HCT116 (cell line): ENCODE measurements around the gene TEKT3. TPM values are rescaled to one million over a fixed set of nuclear protein-coding genes. Genes with fewer than 3 reads are reported as not detected.

Experiments used
- ATAC-seq: fragments of 200-7000 bp; cut with Tn5 transposase; 2 replicates; pipeline ENCODE4 v1.9.1; 2020; ENCODE audit warnings: mild to moderate bottlenecking, moderate library complexity
- BruUV-seq: library from RNA; stranded (reverse); fragments of 400-500 nt; replicated peaks from 2 replicates; lab custom pipeline; 2021; lab: Mats Ljungman, UMichigan
- CTCF ChIA-PET: fragments of 300-600 bp; sonication (Branson Sonifier 250); formaldehyde crosslinking; loops from one replicate; lab custom pipeline; 2021; ENCODE audit warnings: antibody characterized with exemption; lab: Charles Lee
- POLR2A ChIA-PET: fragments of 300-600, 350-600 bp; sonication (Branson Sonifier 250); formaldehyde crosslinking; loops from one replicate; lab custom pipeline; 2021; ENCODE audit warnings: antibody characterized with exemption; lab: Charles Lee
- RAD21 ChIA-PET, 2 experiments: fragments of 300-600 bp; sonication (Branson Sonifier 250); formaldehyde crosslinking; loops; one replicate each; lab custom pipeline; 2023; ENCODE audit warnings: low total read pairs in 2 of 2; ENCODE audit not compliant: uncharacterized antibody in 2 of 2, unreplicated experiment in 2 of 2, low non-redundant PET in 1 of 2; lab: Charles Lee
- DNase-seq: peaks from one replicate; pipeline ENCODE4 v3.0.0-alpha.2; 2010; ENCODE audit warnings: low read depth, low spot score
- H2AFZ ChIP-seq: fragments of 200-600 bp; shearing (Covaris generic), sonication (generic); 2 replicates; pipeline ENCODE4 v1.6.1; 2017; ENCODE audit warnings: low read depth, mixed run types, mixed read lengths, antibody characterized with exemption, low read length; ENCODE audit not compliant: poor library complexity, severe bottlenecking
- H3K27ac ChIP-seq: 2 replicates; pipeline ENCODE4 v1.5.1; 2012; ENCODE audit warnings: low read depth, low read length
- H3K27me3 ChIP-seq: fragments of 200-600 bp; sonication (generic); 2 replicates; pipeline ENCODE4 v1.6.1; 2016; ENCODE audit warnings: mixed run types, low read length, mixed read lengths; ENCODE audit not compliant: insufficient read depth
- H3K36me3 ChIP-seq, 2 experiments: fragments of 200-500 bp in 1 of 2; fragments of 200-600 bp in 1 of 2; sonication (Bioruptor generic) in 1 of 2; sonication (generic) in 1 of 2; 2 replicates each; pipeline versions ENCODE4 v1.5.1 to v1.6.1; 2014 to 2016; ENCODE audit warnings: low read length in 2 of 2, inconsistent platforms in 1 of 2, mixed read lengths in 1 of 2, mixed run types in 1 of 2; ENCODE audit not compliant: insufficient read depth in 2 of 2, control insufficient read depth in 1 of 2
- H3K4me1 ChIP-seq, 2 experiments: fragments of 200-600 bp in 1 of 2; sonication (generic) in 1 of 2; 2 replicates each; pipeline versions ENCODE4 v1.5.1 to v1.6.1; 2012 to 2017; ENCODE audit warnings: low read length in 2 of 2, inconsistent platforms in 1 of 2, mild to moderate bottlenecking in 1 of 2, mixed read lengths in 1 of 2, mixed run types in 1 of 2, moderate library complexity in 1 of 2; ENCODE audit not compliant: insufficient read depth in 2 of 2, control insufficient read depth in 1 of 2
- H3K4me2 ChIP-seq: fragments of 200-600 bp; sonication (generic); 2 replicates; pipeline ENCODE4 v1.6.1; 2017; ENCODE audit warnings: mixed run types, low read length, mixed read lengths
- H3K4me3 ChIP-seq, 2 experiments: fragments of 200-600 bp in 1 of 2; sonication (generic) in 1 of 2; replicated peaks in 1 of 2; 2 replicates each; pipeline ENCODE4 v1.5.1; 2011 to 2016; ENCODE audit warnings: low read length in 2 of 2, control low read depth in 1 of 2, low read depth in 1 of 2, mild to moderate bottlenecking in 1 of 2, mixed read lengths in 1 of 2, mixed run types in 1 of 2
- H3K79me2 ChIP-seq: fragments of 200-600 bp; sonication (generic); 2 replicates; pipeline ENCODE4 v1.6.1; 2017; ENCODE audit warnings: mild to moderate bottlenecking, mixed run types, low read length, moderate library complexity, mixed read lengths; ENCODE audit not compliant: insufficient read depth
- H3K9ac ChIP-seq: fragments of 200-600 bp; sonication (generic); 2 replicates; pipeline ENCODE4 v1.6.1; 2016; ENCODE audit warnings: low read length, mixed read lengths
- H3K9me2 ChIP-seq: fragments of 200-600 bp; sonication (generic), shearing (Covaris generic); 2 replicates; pipeline ENCODE4 v1.6.1; 2017; ENCODE audit warnings: mixed run types, mild to moderate bottlenecking, moderate library complexity; ENCODE audit not compliant: insufficient read depth
- H3K9me3 ChIP-seq, 2 experiments: fragments of 200-500 bp in 1 of 2; fragments of 200-600 bp in 1 of 2; sonication (Bioruptor generic) in 1 of 2; sonication (generic) in 1 of 2; 2 replicates each; pipeline ENCODE4 v1.6.1; 2014 to 2017; ENCODE audit warnings: low read length in 2 of 2, mixed read lengths in 2 of 2, inconsistent platforms in 1 of 2, low read depth in 1 of 2, mild to moderate bottlenecking in 1 of 2, mixed run types in 1 of 2, moderate library complexity in 1 of 2; ENCODE audit not compliant: control insufficient read depth in 1 of 2, insufficient read depth in 1 of 2
- H4K20me1 ChIP-seq: fragments of 200-600 bp; sonication (generic), shearing (Covaris generic); 2 replicates; pipeline ENCODE4 v1.6.1; 2017; ENCODE audit warnings: mixed run types, mild to moderate bottlenecking, moderate library complexity; ENCODE audit not compliant: insufficient read depth
- CBX3 ChIP-seq: IDR thresholded peaks from 2 replicates; pipeline ENCODE4 v1.6.1; 2012; ENCODE audit warnings: low read depth
- ELF1 ChIP-seq: IDR thresholded peaks from 2 replicates; pipeline ENCODE4 v1.6.1; 2012; ENCODE audit warnings: low read depth, borderline replicate concordance
- EZH2 ChIP-seq: fragments of 200-600 bp; sonication (generic); IDR thresholded peaks from 2 replicates; pipeline ENCODE4 v1.6.1; 2017; ENCODE audit warnings: antibody characterized with exemption, mixed run types
- EZH2phosphoT487 ChIP-seq: fragments of 200-600 bp; IDR thresholded peaks from 2 replicates; pipeline ENCODE4 v1.6.1; 2018; ENCODE audit warnings: antibody characterized with exemption, borderline replicate concordance
- FOSL1 ChIP-seq: IDR thresholded peaks from 2 replicates; pipeline ENCODE4 v1.6.1; 2012; ENCODE audit warnings: low read depth
- MAX ChIP-seq: IDR thresholded peaks from 2 replicates; pipeline ENCODE4 v1.6.1; 2012
- RAD21 ChIP-seq: IDR thresholded peaks from 2 replicates; pipeline ENCODE4 v1.6.1; 2012; ENCODE audit warnings: low read depth, mild to moderate bottlenecking
- SP1 ChIP-seq: IDR thresholded peaks from 2 replicates; pipeline ENCODE4 v1.6.1; 2012; ENCODE audit warnings: low read depth
- SRF ChIP-seq: IDR thresholded peaks from 2 replicates; pipeline ENCODE4 v1.6.1; 2012; ENCODE audit warnings: low read depth
- TCF7L2 ChIP-seq: IDR thresholded peaks from 2 replicates; pipeline ENCODE4 v1.7.0; 2011; ENCODE audit warnings: borderline replicate concordance, inconsistent platforms; ENCODE audit not compliant: insufficient read depth, insufficient read length; ENCODE audit errors: extremely low read depth
- YY1 ChIP-seq: IDR thresholded peaks from 2 replicates; pipeline ENCODE4 v1.6.1; 2011; ENCODE audit warnings: low read length, low read depth, moderate library complexity, mild to moderate bottlenecking; ENCODE audit not compliant: insufficient replicate concordance; ENCODE audit errors: extremely low read depth
- ZBTB33 ChIP-seq: IDR thresholded peaks from 2 replicates; pipeline ENCODE4 v1.6.1; 2011; ENCODE audit warnings: mild to moderate bottlenecking, low read length, moderate library complexity; ENCODE audit not compliant: insufficient replicate concordance; ENCODE audit errors: extremely low read depth
- ZFX ChIP-seq: fragments of 450-650 bp; IDR thresholded peaks from 2 replicates; pipeline ENCODE4 v1.6.1; 2017
- ZNF274 ChIP-seq: fragments of 200-500 bp; sonication (Bioruptor generic); IDR thresholded peaks from 2 replicates; pipeline ENCODE4 v1.6.1; 2014; ENCODE audit warnings: mild to moderate bottlenecking, low read depth, low read length, inconsistent platforms
- intact Hi-C: fragments of 100-400 bp; cut with micrococcal nuclease; formaldehyde crosslinking; loops from 2 replicates; pipeline ENCODE4 v1.10.0; 2022
- total RNA-seq: library from RNA; stranded (reverse); gene quantifications from one replicate; pipeline ENCODE4 v1.2.1, GENCODE V29; 2021; ENCODE audit not compliant: unreplicated experiment
- TF ChIP-seq, protein P1 (sequence below): IDR thresholded peaks from 2 replicates; pipeline ENCODE4 v1.6.1; 2012; ENCODE audit warnings: low read depth

Gene TEKT3
- total RNA-seq, 1 experiment from 2014 or later = 0.64 TPM

DNA sequence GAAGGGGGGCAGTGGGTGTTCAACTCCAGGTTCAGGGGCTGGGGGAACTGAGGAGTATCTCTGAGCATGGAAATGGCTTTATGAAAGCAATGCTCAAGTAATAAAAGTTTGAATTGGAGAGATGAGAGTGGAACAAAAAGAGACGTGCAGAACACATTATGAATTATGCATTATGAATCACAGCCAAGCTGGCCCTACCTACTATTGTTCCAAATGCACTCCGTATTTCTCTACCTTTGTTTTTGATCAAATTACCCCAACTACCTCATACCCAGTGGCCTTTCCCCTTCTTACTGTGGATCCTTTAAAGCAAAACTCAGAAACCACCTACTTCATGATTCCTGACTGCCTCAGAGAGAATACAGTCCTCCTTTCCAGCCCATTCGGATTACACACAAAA lies 38.1 kb downstream of the TEKT3 start (continued):
- TF ChIP-seq, protein P1, sequence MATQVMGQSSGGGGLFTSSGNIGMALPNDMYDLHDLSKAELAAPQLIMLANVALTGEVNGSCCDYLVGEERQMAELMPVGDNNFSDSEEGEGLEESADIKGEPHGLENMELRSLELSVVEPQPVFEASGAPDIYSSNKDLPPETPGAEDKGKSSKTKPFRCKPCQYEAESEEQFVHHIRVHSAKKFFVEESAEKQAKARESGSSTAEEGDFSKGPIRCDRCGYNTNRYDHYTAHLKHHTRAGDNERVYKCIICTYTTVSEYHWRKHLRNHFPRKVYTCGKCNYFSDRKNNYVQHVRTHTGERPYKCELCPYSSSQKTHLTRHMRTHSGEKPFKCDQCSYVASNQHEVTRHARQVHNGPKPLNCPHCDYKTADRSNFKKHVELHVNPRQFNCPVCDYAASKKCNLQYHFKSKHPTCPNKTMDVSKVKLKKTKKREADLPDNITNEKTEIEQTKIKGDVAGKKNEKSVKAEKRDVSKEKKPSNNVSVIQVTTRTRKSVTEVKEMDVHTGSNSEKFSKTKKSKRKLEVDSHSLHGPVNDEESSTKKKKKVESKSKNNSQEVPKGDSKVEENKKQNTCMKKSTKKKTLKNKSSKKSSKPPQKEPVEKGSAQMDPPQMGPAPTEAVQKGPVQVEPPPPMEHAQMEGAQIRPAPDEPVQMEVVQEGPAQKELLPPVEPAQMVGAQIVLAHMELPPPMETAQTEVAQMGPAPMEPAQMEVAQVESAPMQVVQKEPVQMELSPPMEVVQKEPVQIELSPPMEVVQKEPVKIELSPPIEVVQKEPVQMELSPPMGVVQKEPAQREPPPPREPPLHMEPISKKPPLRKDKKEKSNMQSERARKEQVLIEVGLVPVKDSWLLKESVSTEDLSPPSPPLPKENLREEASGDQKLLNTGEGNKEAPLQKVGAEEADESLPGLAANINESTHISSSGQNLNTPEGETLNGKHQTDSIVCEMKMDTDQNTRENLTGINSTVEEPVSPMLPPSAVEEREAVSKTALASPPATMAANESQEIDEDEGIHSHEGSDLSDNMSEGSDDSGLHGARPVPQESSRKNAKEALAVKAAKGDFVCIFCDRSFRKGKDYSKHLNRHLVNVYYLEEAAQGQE = no peak
- TF ChIP-seq FOSL1 (no peak), RAD21 (no peak), CBX3 (no peak)

- Histone ChIP-seq H3K9me3 (no peaks in the 10 kb centered on the region), H2AFZ (no peak overlapping the region), H3K4me3 (no peak overlapping the region), H3K9ac (no peak overlapping the region), H3K4me2 (no peak overlapping the region), H3K36me3 (no peaks in the 10 kb centered on the region), H3K27ac (no peak overlapping the region), H3K79me2 (no peaks in the 10 kb centered on the region), H4K20me1 (no peaks in the 10 kb centered on the region), H3K4me1 (no peaks in the 10 kb centered on the region), H3K27me3 (peaks cover 27% of the 10 kb centered on the region), H3K9me2 (no peaks in the 10 kb centered on the region)
- DNase-seq = no peak
- ATAC-seq = no peak
- POLR2A ChIA-PET = no interaction called here
- RAD21 ChIA-PET = no interaction called here
- CTCF ChIA-PET = no interaction called here
- BruUV-seq = no TSS peak
- intact Hi-C loops = no loop called here
- TF ChIP-seq ELF1 (no peak), YY1 (no peak), ZNF274 (no peak), ZFX (no peak), CBX3 (no peak), SP1 (no peak), EZH2phosphoT487 (no peak), RAD21 (no peak), EZH2 (no peak), ZBTB33 (no peak), SRF (no peak), TCF7L2 (no peak), MAX (no peak)
- TF ChIP-seq, protein P1 = no peak
Measured at GRCh38 chr17:15301845-15302244, 39.6 kb downstream of the TEKT3 start.
